ENCODE results near the gene RNF220. TPM values are rescaled to one million over a fixed set of nuclear protein-coding genes. Genes with fewer than 3 reads are reported as not detected.
"Not testable (repeated sequence)": the region's sequence is repeated elsewhere in the genome, so short reads cannot be mapped to it uniquely, and the experiment has no call there.

RNF220 gene
- total and polyA plus RNA-seq, 4 donors, result 44.2 to 70.5 (median 52.8) TPM

GRCh38 chr1:44496541-44497171 is 91.6 kb downstream of the RNF220 start:
- no peak overlapping the region for H3K27ac ChIP-seq (ENCODE audit: low read depth in 1 of 2, low read length in 2 of 2)
- no peak for DNase-seq
- WGBS, 2 donors, result 82 to 85% methylated on average over 6 of the region's 6 CpGs
- ATAC-seq (ENCODE audit: low FRiP score), result no peak
- intact Hi-C loops (cut with DNase I), result no loop called here
- H3K27me3 ChIP-seq (ENCODE audit: control insufficient read depth in 1 of 2, insufficient read depth in 2 of 2, low read length in 1 of 2), result peaks cover 0 to 5% of the 10 kb centered on the region in 2 donors
- H3K4me1 ChIP-seq (ENCODE audit: control insufficient read depth in 1 of 2, insufficient read depth in 2 of 2, low read length in 2 of 2), result no peaks in the 10 kb centered on the region
- H3K36me3 ChIP-seq (ENCODE audit: control insufficient read depth in 1 of 2, insufficient read depth in 2 of 2, low read length in 1 of 2), result no peaks in the 10 kb centered on the region
- no peaks in the 10 kb centered on the region for H3K9me3 ChIP-seq (ENCODE audit: control insufficient read depth, low read length)
- no peak overlapping the region for H3K4me3 ChIP-seq (ENCODE audit: low read length in 2 of 2)

- H3K36me3 ChIP-seq (ENCODE audit: control insufficient read depth in 1 of 2, insufficient read depth in 2 of 2, low read length in 1 of 2), result no peaks in the 10 kb centered on the region
- intact Hi-C loops (cut with DNase I), result no loop called here
- no peak for DNase-seq
- peaks cover 0 to 5% of the 10 kb centered on the region in 2 donors for H3K27me3 ChIP-seq (ENCODE audit: control insufficient read depth in 1 of 2, insufficient read depth in 2 of 2, low read length in 1 of 2)
- no peaks in the 10 kb centered on the region for H3K9me3 ChIP-seq (ENCODE audit: control insufficient read depth, low read length)
- ATAC-seq (ENCODE audit: low FRiP score), result no peak
- no peak overlapping the region for H3K27ac ChIP-seq (ENCODE audit: low read depth in 1 of 2, low read length in 2 of 2)
- no peaks in the 10 kb centered on the region for H3K4me1 ChIP-seq (ENCODE audit: control insufficient read depth in 1 of 2, insufficient read depth in 2 of 2, low read length in 2 of 2)
- 88 to 91% methylated on average over 12 of the region's 12 CpGs for WGBS, 2 donors
- H3K4me3 ChIP-seq (ENCODE audit: low read length in 2 of 2), result no peak overlapping the region
These were observed 92.5 kb downstream of the RNF220 start for GRCh38 chr1:44497422-44498170.

- WGBS, 2 donors, result 86 to 91% methylated on average over 3 of the region's 3 CpGs
- intact Hi-C loops (cut with DNase I), result no loop called here
- Histone ChIP-seq H3K36me3 (ENCODE audit: control insufficient read depth in 1 of 2, insufficient read depth in 2 of 2, low read length in 1 of 2) (no peaks in the 10 kb centered on the region), H3K4me3 (ENCODE audit: low read length in 2 of 2) (no peak overlapping the region), H3K27ac (ENCODE audit: low read depth in 1 of 2, low read length in 2 of 2) (no peak overlapping the region), H3K27me3 (ENCODE audit: control insufficient read depth in 1 of 2, insufficient read depth in 2 of 2, low read length in 1 of 2) (peaks cover 0 to 5% of the 10 kb centered on the region in 2 donors), H3K9me3 (ENCODE audit: control insufficient read depth, low read length) (no peaks in the 10 kb centered on the region), H3K4me1 (ENCODE audit: control insufficient read depth in 1 of 2, insufficient read depth in 2 of 2, low read length in 2 of 2) (no peaks in the 10 kb centered on the region)
- DNase-seq (no peak), ATAC-seq (ENCODE audit: low FRiP score) (no peak)
These were observed 94.3 kb downstream of the RNF220 start for GRCh38 chr1:44499306-44499705.

GRCh38 chr1:44500181-44501046 is 95.4 kb downstream of the RNF220 start:
- intact Hi-C loops (cut with DNase I), result no loop called here
- Histone ChIP-seq H3K36me3 (ENCODE audit: control insufficient read depth in 1 of 2, insufficient read depth in 2 of 2, low read length in 1 of 2) (no peaks in the 10 kb centered on the region), H3K4me1 (ENCODE audit: control insufficient read depth in 1 of 2, insufficient read depth in 2 of 2, low read length in 2 of 2) (no peaks in the 10 kb centered on the region), H3K27me3 (ENCODE audit: control insufficient read depth in 1 of 2, insufficient read depth in 2 of 2, low read length in 1 of 2) (peaks cover 0 to 5% of the 10 kb centered on the region in 2 donors), H3K4me3 (ENCODE audit: low read length in 2 of 2) (no peak overlapping the region), H3K27ac (ENCODE audit: low read depth in 1 of 2, low read length in 2 of 2) (no peak overlapping the region), H3K9me3 (ENCODE audit: control insufficient read depth, low read length) (no peaks in the 10 kb centered on the region)
- ATAC-seq (ENCODE audit: low FRiP score) (no peak), DNase-seq (no peak)
- WGBS, 2 donors, result 44 to 46% methylated on average over 17 of the region's 17 CpGs

GRCh38 chr1:44501047-44501890 is 96.2 kb downstream of the RNF220 start:
- DNase-seq (no peak), ATAC-seq (ENCODE audit: low FRiP score) (no peak)
- Histone ChIP-seq H3K27ac (ENCODE audit: low read depth in 1 of 2, low read length in 2 of 2) (no peak overlapping the region), H3K4me1 (ENCODE audit: control insufficient read depth in 1 of 2, insufficient read depth in 2 of 2, low read length in 2 of 2) (no peaks in the 10 kb centered on the region), H3K27me3 (ENCODE audit: control insufficient read depth in 1 of 2, insufficient read depth in 2 of 2, low read length in 1 of 2) (peaks cover 0 to 5% of the 10 kb centered on the region in 2 donors), H3K9me3 (ENCODE audit: control insufficient read depth, low read length) (no peaks in the 10 kb centered on the region), H3K36me3 (ENCODE audit: control insufficient read depth in 1 of 2, insufficient read depth in 2 of 2, low read length in 1 of 2) (no peaks in the 10 kb centered on the region), H3K4me3 (ENCODE audit: low read length in 2 of 2) (no peak overlapping the region)
- intact Hi-C loops (cut with DNase I), result no loop called here
- WGBS, 2 donors, result 17 to 19% methylated on average over 12 to 13 of the region's 13 CpGs

- intact Hi-C loops (cut with DNase I), result not testable (repeated sequence)
These were observed 97.8 kb downstream of the RNF220 start for GRCh38 chr1:44502823-44503222.

GRCh38 chr1:44503625-44504024 is 98.6 kb downstream of the RNF220 start:
- ATAC-seq (ENCODE audit: low FRiP score) (no peak), DNase-seq (no peak)
- no peak overlapping the region for H3K4me3 ChIP-seq (ENCODE audit: low read length in 2 of 2)
- H3K36me3 ChIP-seq (ENCODE audit: control insufficient read depth in 1 of 2, insufficient read depth in 2 of 2, low read length in 1 of 2), result no peaks in the 10 kb centered on the region
- WGBS, 2 donors, result 91 to 94% methylated on average over 6 of the region's 6 CpGs
- intact Hi-C loops (cut with DNase I), result no loop called here
- peaks cover 0 to 5% of the 10 kb centered on the region in 2 donors for H3K27me3 ChIP-seq (ENCODE audit: control insufficient read depth in 1 of 2, insufficient read depth in 2 of 2, low read length in 1 of 2)
- no peak overlapping the region for H3K27ac ChIP-seq (ENCODE audit: low read depth in 1 of 2, low read length in 2 of 2)
- no peaks in the 10 kb centered on the region for H3K9me3 ChIP-seq (ENCODE audit: control insufficient read depth, low read length)
- H3K4me1 ChIP-seq (ENCODE audit: control insufficient read depth in 1 of 2, insufficient read depth in 2 of 2, low read length in 2 of 2), result no peaks in the 10 kb centered on the region

More at GRCh38 chr1:44502823-44503222, 97.8 kb downstream of the RNF220 start:
- not testable (repeated sequence) for H3K27ac ChIP-seq (ENCODE audit: low read depth in 1 of 2, low read length in 2 of 2); H3K4me1 ChIP-seq (ENCODE audit: control insufficient read depth in 1 of 2, insufficient read depth in 2 of 2, low read length in 2 of 2); H3K27me3 ChIP-seq (ENCODE audit: control insufficient read depth in 1 of 2, insufficient read depth in 2 of 2, low read length in 1 of 2); DNase-seq; ATAC-seq (ENCODE audit: low FRiP score); H3K4me3 ChIP-seq (ENCODE audit: low read length in 2 of 2); H3K36me3 ChIP-seq (ENCODE audit: control insufficient read depth in 1 of 2, insufficient read depth in 2 of 2, low read length in 1 of 2); H3K9me3 ChIP-seq (ENCODE audit: control insufficient read depth, low read length)
- WGBS, 2 donors, result 97% methylated on average over 6 of the region's 6 CpGs

Measured in aorta (tissue), 5 donors.